ENCODE results near the gene APAF1.
"Not testable (repeated sequence)": the region's sequence is repeated elsewhere in the genome, so short reads cannot be mapped to it uniquely, and the experiment has no call there.

APAF1 gene

DNA sequence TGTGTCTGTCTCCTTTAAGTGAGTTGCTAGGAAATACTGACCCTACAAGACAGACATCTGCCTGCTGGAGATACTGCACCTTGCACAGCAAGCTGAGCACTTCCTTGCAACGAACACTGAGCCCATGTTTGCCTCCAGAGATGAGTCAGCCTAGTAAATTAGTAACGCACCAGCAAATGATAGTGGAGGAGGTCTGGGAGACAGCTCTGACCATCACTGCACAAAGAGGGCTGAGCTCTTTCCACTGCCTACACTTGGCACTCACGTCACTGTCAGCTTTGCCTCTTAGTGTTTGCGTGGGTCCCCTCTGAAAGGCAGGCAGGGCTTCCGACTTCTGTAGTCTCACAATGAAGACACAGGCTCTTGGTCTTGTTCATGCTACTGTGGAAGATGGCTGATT lies 109.0 kb downstream of the APAF1 start:
- DNase-seq (ENCODE audit: extremely low read depth in 1 of 2, low read depth in 1 of 2) = no peak

DNA sequence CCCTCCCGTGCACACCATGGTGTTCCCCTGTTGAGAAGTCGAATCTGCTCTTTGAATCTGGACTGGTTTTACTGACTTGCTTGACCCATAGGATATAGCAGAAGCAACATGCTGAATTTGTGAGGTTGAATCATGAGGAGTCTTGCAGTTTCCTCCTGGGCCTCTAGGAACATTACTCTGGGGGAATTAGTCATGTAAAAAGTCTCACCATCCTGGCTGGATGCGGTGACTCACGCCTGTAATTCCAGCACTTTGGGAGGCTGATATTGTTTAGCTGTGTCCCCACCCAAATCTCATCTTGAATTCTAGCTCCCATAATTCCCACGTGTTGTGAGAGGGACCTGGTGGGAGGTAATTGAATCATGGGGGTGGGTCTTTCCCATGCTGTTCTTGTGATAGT lies 110.8 kb downstream of the APAF1 start:
- not testable (repeated sequence) for DNase-seq (ENCODE audit: extremely low read depth in 1 of 2, low read depth in 1 of 2)

GRCh38 chr12:98757455-98757854 lies 112.4 kb downstream of the APAF1 start:
- DNase-seq (ENCODE audit: extremely low read depth in 1 of 2, low read depth in 1 of 2) = no peak

DNA sequence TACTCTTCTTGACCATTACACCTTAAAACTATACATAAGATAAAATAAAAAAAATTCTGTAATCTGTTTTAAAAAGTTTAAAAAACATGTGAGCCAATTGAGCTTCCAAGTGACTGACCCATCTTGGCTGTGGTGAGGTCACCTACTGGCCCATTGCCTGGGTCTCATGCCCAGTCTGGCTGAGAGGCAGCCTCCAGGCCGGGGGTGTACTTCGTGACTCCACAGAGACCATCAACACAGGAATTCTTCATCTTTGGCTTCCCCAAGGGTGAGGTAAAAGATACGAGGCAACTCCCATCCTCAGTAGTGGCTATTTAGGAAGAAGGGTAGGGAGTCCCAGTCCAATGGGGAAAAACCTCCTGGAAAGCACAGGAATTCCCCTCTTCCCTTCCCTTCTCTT lies 113.2 kb downstream of the APAF1 start:
- no peak for DNase-seq (ENCODE audit: extremely low read depth in 1 of 2, low read depth in 1 of 2)

DNA sequence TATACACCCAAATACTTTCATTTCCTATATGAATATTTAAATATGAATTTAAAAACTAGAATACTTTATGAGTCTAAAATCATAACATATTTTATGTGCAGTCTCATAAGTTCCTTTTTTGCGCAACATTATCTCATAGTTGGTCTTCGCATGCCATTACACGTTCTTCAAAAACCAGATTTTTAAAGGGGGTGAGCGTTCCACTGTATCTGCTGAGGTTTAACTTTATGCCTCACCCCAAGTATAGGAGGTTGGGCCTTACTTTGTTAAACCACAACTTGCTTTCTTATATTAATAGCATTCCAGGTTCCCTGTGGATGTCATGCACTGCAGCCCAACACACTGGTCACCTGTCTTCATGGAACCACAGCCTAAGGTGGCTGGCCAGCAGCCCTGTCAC lies 118.6 kb downstream of the APAF1 start:
- no peak for DNase-seq (ENCODE audit: extremely low read depth in 1 of 2, low read depth in 1 of 2)

GRCh38 chr12:98767248-98767647 lies 122.2 kb downstream of the APAF1 start:
- no peak for DNase-seq (ENCODE audit: extremely low read depth in 1 of 2, low read depth in 1 of 2)

GRCh38 chr12:98769068-98769467 lies 124.0 kb downstream of the APAF1 start:
- DNase-seq (ENCODE audit: extremely low read depth in 1 of 2, low read depth in 1 of 2) = no peak

GRCh38 chr12:98770230-98770629 lies 125.1 kb downstream of the APAF1 start:
- no peak for DNase-seq (ENCODE audit: extremely low read depth in 1 of 2, low read depth in 1 of 2)

DNA sequence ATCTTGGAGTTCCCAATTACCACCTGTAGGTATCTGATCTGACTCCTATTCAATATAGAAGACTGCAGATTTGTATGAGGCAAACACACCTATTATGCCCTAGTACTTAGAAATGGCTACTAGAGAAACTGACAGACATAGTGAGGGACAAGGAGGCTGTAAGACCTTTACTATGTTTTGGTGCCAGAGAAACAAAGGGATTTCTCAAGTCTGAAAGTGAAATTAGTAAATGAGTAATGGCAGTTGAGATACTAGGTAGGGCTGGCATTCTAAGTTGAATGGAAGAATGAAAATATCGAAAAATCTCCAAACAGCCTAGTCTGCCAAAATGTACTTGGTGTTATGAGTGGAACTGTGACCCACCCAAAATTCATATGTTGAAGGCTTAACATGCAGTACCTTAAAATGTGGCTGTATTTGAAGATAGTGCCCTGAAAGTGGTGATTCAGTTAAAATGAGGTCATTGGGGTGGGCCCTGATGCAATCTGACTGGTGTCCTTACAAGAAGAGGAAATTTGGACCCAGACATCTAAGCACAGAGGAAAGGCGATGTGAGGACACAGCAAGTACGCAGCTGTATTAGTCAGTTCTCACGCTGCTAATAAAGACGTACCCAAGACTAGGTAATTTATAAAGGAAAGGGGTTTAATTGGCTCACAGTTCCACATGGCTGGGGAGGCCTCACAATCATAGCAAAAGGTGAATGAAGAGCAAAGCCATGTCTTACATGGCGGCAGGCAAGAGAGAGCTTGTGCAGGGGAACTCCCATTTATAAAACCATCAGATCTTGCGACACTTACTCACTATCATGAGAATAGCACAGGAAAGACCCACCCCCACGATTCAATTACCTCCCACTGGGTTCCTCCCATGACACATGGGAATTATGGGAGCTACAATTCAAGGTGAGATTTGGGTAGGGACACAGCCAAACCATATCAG lies 127.0 kb downstream of the APAF1 start:
- DNase-seq (ENCODE audit: extremely low read depth in 1 of 2, low read depth in 1 of 2) = no peak

GRCh38 chr12:98772818-98773217 lies 127.7 kb downstream of the APAF1 start:
- no peak for DNase-seq (ENCODE audit: extremely low read depth in 1 of 2, low read depth in 1 of 2)

- DNase-seq (ENCODE audit: extremely low read depth in 1 of 2, low read depth in 1 of 2) = no peak
These were observed 135.2 kb downstream of the APAF1 start for GRCh38 chr12:98780261-98780660.

DNA sequence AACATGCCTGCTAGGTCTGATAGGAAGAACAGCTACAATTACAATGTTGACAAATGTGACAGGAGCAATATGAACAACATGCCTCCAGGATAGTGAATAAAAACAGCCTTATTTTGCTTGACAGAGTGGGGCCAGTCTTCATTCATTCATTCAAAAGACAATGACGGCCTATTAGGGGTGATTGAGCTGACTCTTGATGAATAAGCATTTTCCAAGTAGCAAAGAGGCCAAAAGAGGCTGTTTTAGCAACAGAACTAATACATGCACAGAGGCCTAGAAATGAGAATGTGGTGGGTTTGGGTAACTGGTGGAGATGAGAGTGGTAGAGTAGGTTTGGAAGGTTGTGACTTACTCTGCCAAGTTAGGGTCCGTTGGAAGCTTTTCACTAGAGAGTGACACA lies 138.3 kb downstream of the APAF1 start:
- DNase-seq (ENCODE audit: extremely low read depth in 1 of 2, low read depth in 1 of 2) = no peak

Measured in activated CD8-positive, alpha-beta memory T cell treated with anti-CD3 and anti-CD28 coated beads for 1 hour (primary cell).